WTC11 (cell line): Measurements from ENCODE around the gene FAM167B. TPM values are rescaled to one million over a fixed set of nuclear protein-coding genes. Genes with fewer than 3 reads are reported as not detected.

ENCODE experiments used
- ATAC-seq: fragments of 200-7000 bp; cut with Tn5 transposase; 2 replicates; pipeline ENCODE4 v1.10.0; 2021; ENCODE audit warnings: mild to moderate bottlenecking, moderate library complexity
- CTCF ChIA-PET: fragments of 300-600 bp; sonication (Branson Sonifier 250); formaldehyde crosslinking; loops from one replicate; lab custom pipeline; 2021; ENCODE audit warnings: antibody characterized with exemption; lab: Charles Lee
- POLR2A ChIA-PET: fragments of 350-600 bp; sonication (Branson Sonifier 250); formaldehyde crosslinking; loops from one replicate; lab custom pipeline; 2021; ENCODE audit warnings: antibody characterized with exemption; lab: Charles Lee
- DNase-seq: peaks from one replicate; pipeline ENCODE4 v3.0.0; 2021; ENCODE audit warnings: low spot score
- H3K27ac Mint-ChIP-seq: 2 replicates; pipeline ENCODE4 v1.8.0; 2021; ENCODE audit warnings: mixed read lengths
- H3K27me3 Mint-ChIP-seq: 2 replicates; pipeline ENCODE4 v1.8.0; 2021; ENCODE audit warnings: low read depth, mild to moderate bottlenecking, moderate library complexity, mixed read lengths
- H3K36me3 Mint-ChIP-seq: 2 replicates; pipeline ENCODE4 v1.8.0; 2021; ENCODE audit warnings: mixed read lengths
- H3K4me1 Mint-ChIP-seq: 2 replicates; pipeline ENCODE4 v1.8.0; 2022; ENCODE audit warnings: mixed read lengths
- H3K4me3 Mint-ChIP-seq: 2 replicates; pipeline ENCODE4 v1.8.0; 2021; ENCODE audit warnings: mild to moderate bottlenecking, moderate library complexity, mixed read lengths
- H3K9me3 Mint-ChIP-seq: 2 replicates; pipeline ENCODE4 v1.8.0; 2021; ENCODE audit warnings: mixed read lengths
- AFF4 ChIP-seq: sonication (generic); formaldehyde crosslinking; IDR thresholded peaks from 2 replicates; pipeline ENCODE4 v1.8.1; 2023; ENCODE audit warnings: mild to moderate bottlenecking, missing genetic modification reagents, borderline replicate concordance
- CBFB ChIP-seq: sonication (generic); formaldehyde crosslinking; IDR thresholded peaks from 2 replicates; pipeline ENCODE4 v1.8.1; 2022; ENCODE audit warnings: mild to moderate bottlenecking, low read depth, missing genetic modification reagents
- CREM ChIP-seq: sonication (generic); formaldehyde crosslinking; IDR thresholded peaks from 2 replicates; pipeline ENCODE4 v1.8.1; 2022; ENCODE audit warnings: mild to moderate bottlenecking, missing genetic modification reagents, moderate library complexity
- ELF4 ChIP-seq: sonication (generic); formaldehyde crosslinking; IDR thresholded peaks from 2 replicates; pipeline ENCODE4 v1.8.1; 2022; ENCODE audit warnings: low read depth, mild to moderate bottlenecking, moderate library complexity, missing genetic modification reagents
- ERG ChIP-seq: fragments of 250-450 bp; sonication (Bioruptor Pico); IDR thresholded peaks from 2 replicates; pipeline ENCODE4 v1.8.0; 2021; ENCODE audit warnings: mild to moderate bottlenecking
- JUN ChIP-seq: sonication (generic); formaldehyde crosslinking; IDR thresholded peaks from 2 replicates; pipeline ENCODE4 v1.8.0; 2023; ENCODE audit warnings: mild to moderate bottlenecking, missing genetic modification reagents
- MYBL2 ChIP-seq: sonication (generic); formaldehyde crosslinking; IDR thresholded peaks from 2 replicates; pipeline ENCODE4 v1.8.1; 2023; ENCODE audit warnings: mild to moderate bottlenecking, moderate library complexity, missing genetic modification reagents
- NFYB ChIP-seq: sonication (generic); formaldehyde crosslinking; conservative IDR thresholded peaks from 2 replicates; pipeline ENCODE4 v1.8.0; 2022; ENCODE audit warnings: low read depth, missing genetic modification reagents
- SMAD4 ChIP-seq: sonication (generic); formaldehyde crosslinking; IDR thresholded peaks from 2 replicates; pipeline ENCODE4 v1.8.0; 2022; ENCODE audit warnings: mild to moderate bottlenecking, missing genetic modification reagents
- TEAD1 ChIP-seq: sonication (generic); formaldehyde crosslinking; IDR thresholded peaks from 2 replicates; pipeline ENCODE4 v1.8.0; 2022; ENCODE audit warnings: mild to moderate bottlenecking, missing genetic modification reagents
- ZNF138 ChIP-seq: sonication (generic); formaldehyde crosslinking; conservative IDR thresholded peaks from 2 replicates; pipeline ENCODE4 v1.8.1; 2022; ENCODE audit warnings: mild to moderate bottlenecking, moderate library complexity, missing genetic modification reagents
- ZNF232 ChIP-seq: sonication (generic); formaldehyde crosslinking; IDR thresholded peaks from 2 replicates; pipeline ENCODE4 v1.8.0; 2022; ENCODE audit warnings: mild to moderate bottlenecking, missing genetic modification reagents
- total RNA-seq: library from RNA; stranded (reverse); gene quantifications from 3 replicates; pipeline ENCODE4 v1.2.3, GENCODE V29; 2021
- TF ChIP-seq, protein P1 (sequence below): sonication (generic); formaldehyde crosslinking; conservative IDR thresholded peaks from 2 replicates; pipeline ENCODE4 v1.8.1; 2023; ENCODE audit warnings: mild to moderate bottlenecking, low read depth, missing genetic modification reagents, moderate library complexity
- TF ChIP-seq, protein P2 (sequence below): sonication (generic); formaldehyde crosslinking; IDR thresholded peaks from 2 replicates; pipeline ENCODE4 v1.8.1; 2023; ENCODE audit warnings: mild to moderate bottlenecking, moderate library complexity, missing genetic modification reagents
- TF ChIP-seq, protein P3 (sequence below): fragments of 250-450 bp; sonication (Bioruptor Pico); conservative IDR thresholded peaks from 2 replicates; pipeline ENCODE4 v1.9.0; 2021; ENCODE audit warnings: mild to moderate bottlenecking

The FAM167B gene
- total RNA-seq, 1 experiment from 2014 or later = 5.4 TPM

DNA sequence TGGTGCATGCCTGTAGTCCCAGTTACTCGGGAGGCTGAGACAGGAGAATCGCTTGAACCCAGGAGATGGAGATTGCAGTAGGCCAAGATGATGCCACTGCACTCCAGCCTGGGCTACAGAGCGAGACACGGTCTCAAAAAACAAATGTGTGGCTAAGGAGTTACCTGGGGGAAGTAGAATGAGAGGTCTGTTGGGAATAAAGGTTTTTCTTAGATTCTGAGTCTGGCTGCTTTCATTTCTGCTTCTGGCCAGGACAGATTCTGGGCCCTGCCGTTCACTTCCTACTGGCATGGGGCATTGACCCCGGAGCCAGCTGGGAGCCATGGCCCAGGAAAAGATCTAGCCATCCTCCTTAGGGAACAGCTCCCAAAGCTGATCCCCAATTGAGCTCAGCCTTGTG is 38.6 kb upstream of the FAM167B start:
- H3K4me1 Mint-ChIP-seq = peaks cover 10% of the 10 kb centered on the region
- no peak overlapping the region for H3K27ac Mint-ChIP-seq
- no peak for DNase-seq
- no peak for ATAC-seq
- H3K36me3 Mint-ChIP-seq = peaks cover 4% of the 10 kb centered on the region
- POLR2A ChIA-PET = no interaction called here
- no peak overlapping the region for H3K4me3 Mint-ChIP-seq
- CTCF ChIA-PET = interaction anchor here (1.5 kb wide), 1 partner anchor 40 kb away, joined by 5 read pairs; no protein-coding TSS in a partner anchor
- TF ChIP-seq ERG (CRISPR knock-in tag) (no peak), CBFB (CRISPR knock-in tag) (no peak), CREM (CRISPR knock-in tag) (no peak), TEAD1 (CRISPR knock-in tag) (no peak), JUN (CRISPR knock-in tag) (no peak), MYBL2 (no peak), NFYB (CRISPR knock-in tag) (no peak), SMAD4 (CRISPR knock-in tag) (no peak), ZNF232 (no peak), ZNF138 (CRISPR knock-in tag) (no peak)
- TF ChIP-seq, protein P1, sequence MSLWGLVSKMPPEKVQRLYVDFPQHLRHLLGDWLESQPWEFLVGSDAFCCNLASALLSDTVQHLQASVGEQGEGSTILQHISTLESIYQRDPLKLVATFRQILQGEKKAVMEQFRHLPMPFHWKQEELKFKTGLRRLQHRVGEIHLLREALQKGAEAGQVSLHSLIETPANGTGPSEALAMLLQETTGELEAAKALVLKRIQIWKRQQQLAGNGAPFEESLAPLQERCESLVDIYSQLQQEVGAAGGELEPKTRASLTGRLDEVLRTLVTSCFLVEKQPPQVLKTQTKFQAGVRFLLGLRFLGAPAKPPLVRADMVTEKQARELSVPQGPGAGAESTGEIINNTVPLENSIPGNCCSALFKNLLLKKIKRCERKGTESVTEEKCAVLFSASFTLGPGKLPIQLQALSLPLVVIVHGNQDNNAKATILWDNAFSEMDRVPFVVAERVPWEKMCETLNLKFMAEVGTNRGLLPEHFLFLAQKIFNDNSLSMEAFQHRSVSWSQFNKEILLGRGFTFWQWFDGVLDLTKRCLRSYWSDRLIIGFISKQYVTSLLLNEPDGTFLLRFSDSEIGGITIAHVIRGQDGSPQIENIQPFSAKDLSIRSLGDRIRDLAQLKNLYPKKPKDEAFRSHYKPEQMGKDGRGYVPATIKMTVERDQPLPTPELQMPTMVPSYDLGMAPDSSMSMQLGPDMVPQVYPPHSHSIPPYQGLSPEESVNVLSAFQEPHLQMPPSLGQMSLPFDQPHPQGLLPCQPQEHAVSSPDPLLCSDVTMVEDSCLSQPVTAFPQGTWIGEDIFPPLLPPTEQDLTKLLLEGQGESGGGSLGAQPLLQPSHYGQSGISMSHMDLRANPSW (CRISPR knock-in tag) = no peak
- TF ChIP-seq, protein P2, sequence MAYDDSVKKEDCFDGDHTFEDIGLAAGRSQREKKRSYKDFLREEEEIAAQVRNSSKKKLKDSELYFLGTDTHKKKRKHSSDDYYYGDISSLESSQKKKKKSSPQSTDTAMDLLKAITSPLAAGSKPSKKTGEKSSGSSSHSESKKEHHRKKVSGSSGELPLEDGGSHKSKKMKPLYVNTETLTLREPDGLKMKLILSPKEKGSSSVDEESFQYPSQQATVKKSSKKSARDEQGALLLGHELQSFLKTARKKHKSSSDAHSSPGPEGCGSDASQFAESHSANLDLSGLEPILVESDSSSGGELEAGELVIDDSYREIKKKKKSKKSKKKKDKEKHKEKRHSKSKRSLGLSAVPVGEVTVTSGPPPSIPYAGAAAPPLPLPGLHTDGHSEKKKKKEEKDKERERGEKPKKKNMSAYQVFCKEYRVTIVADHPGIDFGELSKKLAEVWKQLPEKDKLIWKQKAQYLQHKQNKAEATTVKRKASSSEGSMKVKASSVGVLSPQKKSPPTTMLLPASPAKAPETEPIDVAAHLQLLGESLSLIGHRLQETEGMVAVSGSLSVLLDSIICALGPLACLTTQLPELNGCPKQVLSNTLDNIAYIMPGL (CRISPR knock-in tag) = no peak
- TF ChIP-seq, protein P3, sequence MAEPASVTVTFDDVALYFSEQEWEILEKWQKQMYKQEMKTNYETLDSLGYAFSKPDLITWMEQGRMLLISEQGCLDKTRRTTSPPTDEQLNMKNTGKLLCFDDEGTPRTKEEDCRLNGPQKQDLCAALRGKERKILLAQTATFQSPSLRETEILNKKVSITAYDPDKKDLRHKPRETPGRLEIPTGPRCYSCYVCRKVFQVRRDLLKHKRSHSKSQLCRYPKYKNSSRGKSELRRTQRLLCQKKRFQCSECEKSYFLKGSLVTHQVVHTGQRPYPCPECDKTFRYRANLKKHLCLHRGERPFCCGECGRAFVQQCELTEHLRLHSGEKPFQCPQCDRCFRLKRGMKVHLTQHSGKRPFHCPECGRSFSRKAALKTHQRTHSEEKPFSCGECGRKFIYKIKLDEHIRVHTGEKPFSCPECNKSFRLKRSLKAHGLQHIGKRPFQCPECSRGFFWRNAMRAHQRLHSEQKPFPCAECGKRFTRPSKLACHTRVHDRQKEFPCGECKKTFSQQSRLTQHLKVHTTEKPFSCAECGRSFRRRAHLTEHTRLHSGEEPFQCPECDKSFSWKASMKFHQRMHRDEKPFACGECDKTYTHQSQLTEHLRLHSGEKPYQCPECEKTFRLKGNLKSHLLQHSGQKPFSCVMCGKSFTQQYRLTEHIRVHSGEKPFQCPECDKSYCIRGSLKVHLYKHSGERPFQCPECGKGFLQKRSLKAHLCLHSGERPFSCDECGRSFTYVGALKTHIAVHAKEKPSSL (CRISPR knock-in tag) = no peak
- no peaks in the 10 kb centered on the region for H3K9me3 Mint-ChIP-seq
- peaks cover 10% of the 10 kb centered on the region for H3K27me3 Mint-ChIP-seq

GRCh38 chr1:32208891-32209328 is 38.1 kb upstream of the FAM167B start, which contains the start of gene DCDC2B:
TSS of gene DCDC2B (plus strand) at chr1:32209089. CDS start at chr1:32209094, 5 bp downstream.
- CTCF ChIA-PET = interaction anchor here (1.5 kb wide), 1 partner anchor 40 kb away, joined by 5 read pairs; no protein-coding TSS in a partner anchor
- no peaks in the 10 kb centered on the region for H3K9me3 Mint-ChIP-seq
- H3K27me3 Mint-ChIP-seq = peaks cover 8% of the 10 kb centered on the region
- no peak within 1 kb of the TSS for H3K4me3 Mint-ChIP-seq
- no peak for ATAC-seq
- H3K4me1 Mint-ChIP-seq = peaks cover 10% of the 10 kb centered on the region
- POLR2A ChIA-PET = no interaction called here
- TF ChIP-seq ELF4 (CRISPR knock-in tag) = no peak
- no peak for TF ChIP-seq AFF4
- TF ChIP-seq, protein P1 (CRISPR knock-in tag) = no peak
- TF ChIP-seq, all 79 proteins: peak for 0
- no peak within 1 kb of the TSS; the same call in 1 of the 2 replicates for H3K27ac Mint-ChIP-seq
- no peak for DNase-seq
- peaks cover 4% of the 10 kb centered on the region for H3K36me3 Mint-ChIP-seq
